CD1c-positive myeloid dendritic cell (primary cell): ENCODE data around the gene TPRX2.
"Not testable (repeated sequence)": the region's sequence is repeated elsewhere in the genome, so short reads cannot be mapped to it uniquely, and the experiment has no call there.

ENCODE experiments used
- DNase-seq: peaks from one replicate; pipeline ENCODE4 v3.0.0-alpha.2; 2016; ENCODE audit errors: extremely low spot score

TPRX2 gene

DNA sequence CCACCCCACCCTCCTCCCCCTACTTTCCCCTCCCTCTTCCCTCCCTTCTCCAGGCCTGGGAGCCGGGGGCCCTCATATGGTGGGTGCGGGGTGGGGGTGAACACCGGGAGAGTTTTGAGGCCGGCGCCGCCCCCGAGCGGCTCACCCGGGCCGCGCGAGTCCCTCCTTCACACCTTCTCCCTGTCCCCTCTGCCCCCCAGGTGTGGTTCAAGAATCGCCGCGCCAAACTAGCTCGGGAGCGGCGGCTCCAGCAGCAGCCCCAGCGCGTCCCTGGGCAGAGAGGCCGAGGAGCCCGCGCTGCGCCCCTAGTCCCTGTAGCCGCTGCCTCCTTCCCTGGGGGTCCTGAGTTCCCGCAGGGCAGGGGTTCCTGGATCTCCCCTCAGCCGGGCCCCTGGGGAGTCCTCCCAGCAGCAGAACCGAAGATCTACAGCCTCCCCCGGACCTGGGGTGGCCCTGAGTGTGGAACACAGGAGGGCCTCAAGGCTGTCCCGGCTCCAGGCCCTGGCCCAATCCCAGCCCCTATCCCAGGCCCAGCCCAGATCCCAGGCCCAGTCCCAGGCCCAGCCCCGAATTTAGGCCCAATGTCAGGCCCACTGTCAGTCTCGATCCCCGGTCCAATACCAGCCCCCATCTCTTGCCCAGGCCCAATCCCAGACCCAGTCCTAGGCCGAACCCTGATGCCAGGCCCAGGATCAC lies 1.7 kb downstream of the TPRX2 start:
- DNase-seq = no peak

DNA sequence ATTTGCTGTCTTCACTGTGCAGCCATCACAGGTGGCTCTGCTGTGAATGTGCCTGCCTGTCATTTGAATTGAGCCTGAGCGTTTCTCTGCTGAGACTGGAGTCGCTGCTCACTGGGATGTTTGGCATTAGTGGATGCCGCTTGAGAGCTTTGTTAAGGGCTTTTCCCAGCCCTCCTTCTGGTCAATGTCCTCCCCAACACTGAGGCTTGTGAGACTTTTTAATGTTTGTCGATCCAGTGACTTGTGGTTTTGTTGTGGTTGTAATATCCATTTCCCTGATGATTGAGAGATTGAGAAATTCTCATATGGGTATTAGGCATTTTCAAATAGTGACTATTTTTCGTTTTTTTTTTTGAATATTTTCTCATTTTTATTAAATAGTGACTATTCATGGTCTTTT lies 2.6 kb downstream of the TPRX2 start:
- DNase-seq = no peak

DNA sequence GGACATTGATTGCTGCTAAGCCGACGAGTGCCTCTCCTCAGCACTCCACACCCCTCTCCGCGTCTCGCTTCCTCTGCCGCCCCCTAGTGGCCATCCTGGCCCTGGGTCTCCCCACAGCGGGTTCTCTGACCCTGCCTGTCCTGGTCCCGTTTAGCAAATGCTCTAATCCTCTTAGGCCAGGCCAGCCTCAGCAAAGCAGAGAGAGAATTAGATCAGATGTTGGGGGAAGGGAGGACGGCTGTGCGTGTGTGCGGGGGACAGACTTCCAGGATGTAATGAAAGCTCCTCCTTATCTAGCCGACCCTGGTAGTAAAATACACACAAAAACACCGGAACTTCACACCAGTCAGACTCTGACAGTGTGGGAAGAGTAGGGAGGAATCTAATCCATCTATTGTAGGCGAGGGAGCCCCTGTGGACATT lies 4.5 kb downstream of the TPRX2 start:
- DNase-seq = peak; percentile 72

DNA sequence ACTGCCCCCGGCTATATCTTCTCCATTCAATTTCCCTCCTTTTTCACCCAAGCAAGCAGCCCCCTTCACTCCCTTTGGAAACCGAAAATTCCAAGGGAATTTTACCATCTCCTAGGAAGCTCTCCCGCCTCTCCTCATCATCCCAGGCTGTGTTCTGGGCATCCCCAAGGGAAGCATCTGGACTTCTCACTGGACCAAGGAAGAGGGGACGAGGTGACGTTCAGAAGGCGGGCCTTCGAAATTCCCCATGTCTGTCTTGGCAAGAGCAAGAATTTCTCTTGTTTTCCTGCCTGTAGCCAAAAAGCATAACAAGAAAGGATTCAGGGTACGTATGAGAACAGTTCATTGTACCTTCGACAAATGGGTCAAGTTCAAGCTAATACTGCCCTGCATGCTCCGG lies 6.1 kb downstream of the TPRX2 start:
- DNase-seq = no peak

DNA sequence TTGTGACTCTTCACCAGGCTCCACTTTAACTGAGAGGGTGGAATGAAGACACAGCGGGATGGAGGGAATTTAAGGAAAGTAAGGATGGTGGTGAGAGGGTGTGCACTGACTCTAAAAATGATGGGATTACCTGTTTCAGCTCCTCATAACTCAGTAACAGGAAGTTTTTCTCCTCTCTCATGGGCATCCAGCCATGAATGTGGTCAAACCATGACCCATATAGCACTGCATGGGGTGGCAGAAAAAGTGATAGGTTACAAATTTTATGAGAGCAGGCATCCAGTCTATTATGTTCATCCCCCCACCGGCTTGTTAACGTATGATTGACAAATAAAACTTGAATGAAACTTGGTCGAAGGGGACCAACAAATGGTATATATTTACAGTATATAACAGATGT lies 19.9 kb downstream of the TPRX2 start:
- no peak for DNase-seq

DNA sequence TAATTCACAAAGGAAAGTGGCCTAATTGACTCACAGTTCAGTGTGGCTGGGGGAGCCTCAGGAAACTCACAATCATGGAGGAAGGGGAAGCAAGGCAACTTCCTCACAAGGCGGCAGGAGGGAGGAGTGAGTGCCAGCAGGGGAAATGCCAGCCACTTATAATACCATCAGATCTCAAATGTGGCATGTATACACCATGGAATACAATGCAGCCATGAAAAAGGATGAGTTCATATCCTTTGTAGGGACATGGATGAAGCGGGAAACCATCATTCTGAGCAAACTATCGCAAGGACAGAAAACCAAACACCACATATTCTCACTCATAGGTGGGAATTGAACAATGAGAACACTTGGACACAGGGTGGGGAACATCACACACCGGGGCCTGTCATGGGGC lies 20.4 kb downstream of the TPRX2 start:
- not testable (repeated sequence) for DNase-seq

DNA sequence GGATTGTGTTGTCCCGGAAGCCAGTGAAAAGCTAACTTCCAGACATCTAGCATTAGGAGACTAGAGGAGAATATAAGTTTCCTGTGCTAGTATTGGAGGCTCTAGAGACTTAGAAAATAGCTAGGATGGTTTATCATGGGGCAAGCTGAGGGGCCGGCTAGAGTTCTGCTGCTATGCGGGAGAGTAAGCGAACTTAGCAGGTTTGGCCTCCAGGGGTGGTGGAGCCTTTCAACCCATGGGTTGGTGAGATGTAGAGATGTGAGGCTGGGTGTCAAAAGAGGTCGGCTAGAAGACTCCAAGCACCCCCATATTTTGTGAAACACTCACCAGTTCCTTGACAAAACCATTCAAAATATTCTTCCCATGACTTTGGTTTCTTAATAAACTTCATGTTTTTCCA lies 22.7 kb downstream of the TPRX2 start:
- DNase-seq = no peak

DNA sequence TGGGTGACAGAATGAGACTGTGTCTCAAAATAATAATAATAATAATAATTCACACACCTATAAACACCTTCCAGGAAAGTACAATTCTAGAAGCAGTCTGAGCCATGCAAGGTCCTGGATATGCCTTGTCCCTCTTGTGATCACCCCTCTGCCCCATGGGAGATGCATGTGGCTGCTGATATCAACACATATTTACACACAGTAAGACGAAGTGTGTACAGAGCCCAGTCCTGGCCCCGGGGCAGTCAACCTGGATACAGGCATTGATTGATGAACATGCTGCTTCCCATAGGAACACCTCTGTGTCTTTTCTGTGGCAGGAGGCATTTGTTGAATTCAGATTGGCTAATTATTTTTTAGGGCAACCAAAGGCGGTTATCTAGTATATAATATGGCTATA lies 23.9 kb downstream of the TPRX2 start:
- DNase-seq = no peak

DNA sequence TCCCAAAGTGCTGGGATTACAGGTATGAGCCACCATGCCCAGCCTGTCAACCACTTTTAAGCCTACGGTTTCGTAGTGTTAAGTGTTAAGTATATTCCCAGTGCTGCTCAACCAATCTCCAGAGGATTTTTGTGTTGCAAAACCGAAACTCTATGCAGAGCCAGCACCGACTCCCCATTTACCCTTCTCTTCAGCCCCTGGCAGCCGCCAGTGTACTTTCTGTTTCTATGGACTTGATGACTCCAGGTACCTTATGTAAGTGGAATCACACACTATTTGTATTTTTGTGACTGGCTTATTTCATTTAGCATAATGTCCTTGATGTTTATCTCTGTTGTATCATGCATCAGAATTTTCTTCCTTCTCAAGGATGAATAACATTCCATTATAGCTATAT lies 26.0 kb downstream of the TPRX2 start:
- no peak for DNase-seq

DNA sequence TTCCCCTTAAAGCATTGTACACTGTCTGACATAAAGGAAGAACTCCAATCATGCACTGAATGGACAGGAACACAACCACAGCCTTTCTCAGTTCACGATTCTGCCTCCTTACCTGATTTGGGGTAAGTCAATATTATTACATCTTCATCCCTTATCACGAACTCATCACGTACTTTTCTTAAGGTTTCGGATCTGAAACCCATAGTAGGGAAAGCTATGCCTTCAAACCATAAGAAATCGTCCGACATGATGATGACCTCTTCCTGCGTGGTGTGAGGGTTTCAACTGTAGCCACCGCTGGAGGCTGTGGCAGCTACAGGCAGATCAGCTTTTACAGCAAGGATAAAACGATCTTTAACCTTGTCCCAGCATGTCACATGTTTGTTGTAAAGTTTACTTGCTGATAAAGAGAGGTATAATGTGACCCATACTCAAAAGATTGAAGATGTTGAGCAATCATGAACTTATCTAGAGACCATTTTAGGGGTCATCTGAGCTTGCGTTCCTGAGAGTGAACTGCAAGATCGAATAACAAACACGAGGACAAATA lies 27.1 kb downstream of the TPRX2 start, which contains the start of gene SULT2A1:
Gene SULT2A1, minus strand, starts transcription at position 306 of the 550 bp plus-strand sequence. Its CDS starts 58 bp downstream, at position 248.
- DNase-seq = no peak

DNA sequence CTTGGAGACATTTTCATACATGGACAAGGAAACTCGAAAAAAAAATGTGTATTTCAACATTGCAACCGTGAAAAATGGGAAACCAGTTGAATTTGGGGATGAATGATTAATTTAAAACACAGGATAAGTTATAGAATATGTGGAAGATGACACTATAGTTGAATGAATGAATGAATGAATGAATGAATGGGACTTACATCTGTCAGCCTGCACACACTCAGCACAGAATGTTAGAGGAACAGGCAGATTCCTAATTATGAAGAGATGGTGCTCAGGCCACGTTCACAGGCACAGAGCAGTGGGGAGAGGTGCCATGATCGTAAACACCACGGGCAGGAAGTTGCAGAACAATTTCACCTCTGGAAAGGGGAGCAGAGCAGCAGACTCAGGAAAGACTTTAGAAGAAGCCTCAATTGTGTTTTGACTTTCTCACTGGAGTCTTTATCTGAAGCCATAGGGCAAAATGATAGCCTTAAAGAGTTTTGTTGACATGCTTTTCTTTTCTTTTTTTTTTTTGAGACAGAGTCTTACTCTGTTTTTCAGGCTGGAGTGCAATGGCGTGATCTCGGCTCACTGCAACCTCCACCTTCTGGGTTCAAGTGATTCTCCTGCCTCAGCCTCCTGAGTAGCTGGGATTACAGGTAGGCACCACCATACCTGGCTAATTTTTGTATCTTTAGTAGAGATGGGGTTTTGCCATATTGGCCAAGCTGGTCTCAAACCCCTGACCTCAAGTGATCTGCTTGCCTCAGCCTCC lies 32.0 kb downstream of the TPRX2 start:
- no peak for DNase-seq

DNA sequence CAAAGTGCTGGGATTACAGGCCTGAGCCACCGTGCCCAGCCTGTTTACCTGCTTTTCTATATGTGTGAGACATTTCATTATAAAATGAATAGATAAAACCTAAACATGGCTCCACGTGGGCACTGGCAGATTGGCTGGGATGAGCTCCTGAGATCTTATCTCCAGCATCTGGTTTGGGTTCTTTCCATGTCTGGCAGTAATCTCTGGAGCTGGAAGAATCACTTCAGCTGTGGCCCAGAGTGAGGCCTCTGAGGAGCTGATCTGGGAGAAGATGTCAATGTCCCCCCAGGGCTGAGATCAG lies 32.5 kb downstream of the TPRX2 start:
- no peak for DNase-seq

DNA sequence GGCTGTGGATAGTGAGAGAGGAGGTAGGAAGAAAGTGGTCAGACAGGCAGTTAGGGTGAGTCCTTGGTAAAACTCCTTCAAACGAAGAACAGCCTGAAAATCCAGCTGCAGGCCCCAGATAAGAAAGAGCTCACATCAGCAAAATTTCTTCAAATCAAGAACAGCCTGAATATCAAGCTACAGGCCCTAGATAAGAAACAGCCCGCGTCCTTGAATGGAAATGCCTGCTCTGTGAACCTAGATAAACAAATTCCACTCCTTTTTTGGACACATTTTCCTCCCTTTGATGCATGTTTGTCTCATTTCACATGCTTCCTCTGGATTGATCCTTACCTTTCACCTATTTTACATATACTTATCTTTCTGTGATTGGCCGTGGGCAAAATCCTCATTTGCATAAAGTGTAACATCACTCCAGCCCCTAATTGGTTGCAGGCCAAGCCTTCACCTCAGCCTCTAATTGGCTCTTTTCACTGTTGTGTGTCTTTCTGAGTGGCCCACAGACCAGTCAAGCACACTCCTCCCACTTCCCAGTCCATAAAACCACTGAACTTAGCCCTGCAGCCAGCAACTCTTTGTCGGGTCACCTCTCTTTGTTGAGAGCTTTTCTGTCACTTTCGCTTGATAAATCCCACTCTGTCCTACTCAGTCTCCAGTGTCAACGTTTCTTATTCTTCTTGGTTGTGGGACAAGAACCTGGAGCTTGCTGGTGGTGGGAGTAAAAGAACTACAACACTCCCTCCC lies 33.1 kb downstream of the TPRX2 start:
- no peak for DNase-seq

DNA sequence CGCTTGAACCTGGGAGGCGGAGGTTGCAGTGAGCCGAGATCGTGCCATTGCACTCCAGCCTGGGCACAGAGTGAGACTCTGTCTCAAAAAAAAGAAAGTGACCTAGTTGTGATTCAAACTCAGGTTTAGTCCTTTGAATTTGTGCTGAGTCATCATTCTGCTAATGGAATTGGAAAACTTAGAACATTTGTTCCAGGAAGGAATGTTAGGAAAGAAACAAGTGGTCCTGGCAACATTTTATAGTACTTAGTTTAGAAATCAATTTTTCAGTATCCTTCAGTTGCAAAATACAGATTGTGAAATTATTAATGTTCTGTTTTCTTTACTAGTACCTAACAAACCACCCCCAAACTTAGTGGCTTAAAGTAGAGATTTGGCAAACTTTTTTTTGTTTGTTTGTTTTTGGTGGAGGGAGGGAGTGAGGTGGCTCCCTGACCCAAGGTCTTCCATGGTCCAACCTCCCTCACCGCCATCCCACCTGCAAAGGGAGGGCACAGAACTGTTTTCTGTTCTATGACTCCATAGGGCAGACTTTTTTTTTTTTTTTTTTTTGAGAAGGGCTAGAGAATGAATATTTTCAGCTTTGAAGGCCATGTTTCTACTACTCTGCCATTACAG lies 36.2 kb downstream of the TPRX2 start:
- DNase-seq = no peak

DNA sequence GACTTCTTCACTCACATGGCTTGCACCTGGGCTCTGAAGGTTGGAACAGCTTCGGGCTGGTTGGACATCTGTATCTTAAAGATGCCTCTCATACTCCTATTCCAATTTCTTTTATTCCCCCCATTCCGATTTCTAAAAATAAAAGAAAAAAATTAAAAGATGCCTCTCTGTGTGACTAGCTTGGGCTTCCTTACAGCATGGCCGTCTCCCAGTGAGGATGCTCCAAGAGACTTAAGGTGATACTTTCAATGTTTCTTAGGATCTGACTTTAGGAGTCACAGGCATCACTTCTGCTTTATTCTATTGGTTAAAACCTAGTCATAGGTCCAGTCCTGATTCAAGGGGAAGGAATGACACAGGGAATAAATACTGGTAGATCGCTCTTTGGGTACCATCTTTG lies 37.0 kb downstream of the TPRX2 start:
- no peak for DNase-seq

DNA sequence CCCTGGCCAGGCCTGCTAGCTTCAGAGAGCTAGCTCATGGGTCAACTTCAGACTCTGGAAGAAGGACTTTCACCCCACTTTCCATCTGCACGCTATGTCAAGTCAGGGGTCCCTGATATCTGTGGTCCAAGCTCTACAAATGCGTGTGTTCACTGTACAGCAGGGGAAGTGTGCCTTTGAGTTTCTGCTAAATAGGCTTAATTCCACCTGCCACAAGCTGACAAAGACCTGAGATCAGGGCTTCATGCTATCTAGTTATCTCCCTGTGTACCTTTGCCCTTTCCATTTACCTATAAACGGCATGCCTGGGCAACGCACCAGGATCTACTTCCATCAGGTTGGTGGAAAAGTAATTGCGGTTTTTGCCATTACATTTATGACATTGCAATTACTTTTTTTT lies 37.7 kb downstream of the TPRX2 start:
- no peak for DNase-seq

DNA sequence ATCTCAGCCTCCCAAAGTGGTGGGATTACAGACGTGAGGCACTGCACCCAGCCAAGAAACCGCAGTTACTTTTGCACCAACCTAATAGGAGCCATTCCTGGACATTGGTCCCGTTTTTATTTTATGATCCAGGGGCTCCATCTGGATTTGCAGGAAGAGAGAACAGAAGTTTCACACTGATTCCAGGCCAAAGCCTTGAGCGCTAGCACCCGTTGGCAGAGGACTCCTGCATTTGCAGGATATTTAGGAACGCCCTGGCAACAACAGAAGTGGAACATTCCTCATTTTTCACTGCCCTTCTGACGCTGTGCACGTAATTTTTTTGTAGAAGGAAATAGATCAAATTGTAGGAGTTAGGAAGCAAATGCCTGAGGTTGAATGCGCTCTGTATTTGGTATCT lies 38.8 kb downstream of the TPRX2 start:
- no peak for DNase-seq

DNA sequence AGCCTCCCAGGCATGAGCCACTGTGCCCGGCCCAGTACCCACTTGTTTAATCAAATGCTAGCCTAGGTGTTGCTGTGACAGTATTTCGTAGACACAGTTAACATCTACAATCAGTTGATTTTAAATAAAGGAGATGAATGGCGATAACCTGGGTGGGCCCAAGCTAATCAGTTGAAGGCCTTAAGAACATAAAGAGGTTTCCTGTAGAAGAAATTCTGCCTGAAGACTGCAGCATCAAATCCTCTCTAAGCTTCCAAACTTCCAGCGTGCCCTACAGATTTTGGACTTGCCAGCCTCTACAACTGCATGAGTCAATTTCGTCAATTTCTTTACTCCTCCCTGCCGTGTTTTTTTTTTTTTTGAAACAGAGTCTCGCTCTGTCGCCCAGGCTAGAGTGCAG lies 40.3 kb downstream of the TPRX2 start:
- DNase-seq = no peak

DNA sequence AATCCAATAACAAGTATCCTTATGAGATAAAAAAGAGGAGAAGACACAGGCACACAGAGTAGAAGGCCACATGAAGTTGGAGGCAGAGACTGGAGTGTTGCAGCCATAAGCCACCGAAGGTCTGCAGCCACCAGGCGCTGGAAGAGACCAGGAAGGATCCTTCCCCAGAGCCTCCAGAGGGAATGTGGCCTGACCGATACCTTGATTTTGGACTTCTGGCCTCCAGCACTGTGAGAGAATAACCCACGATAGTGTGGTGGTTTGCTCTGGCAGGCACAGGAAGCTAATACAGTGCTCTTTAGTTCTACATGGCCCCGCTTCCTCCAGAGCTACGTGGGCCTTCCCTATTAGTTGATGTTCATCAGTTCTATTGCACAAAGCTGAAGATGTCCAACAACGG lies 42.3 kb downstream of the TPRX2 start:
- DNase-seq = no peak

DNA sequence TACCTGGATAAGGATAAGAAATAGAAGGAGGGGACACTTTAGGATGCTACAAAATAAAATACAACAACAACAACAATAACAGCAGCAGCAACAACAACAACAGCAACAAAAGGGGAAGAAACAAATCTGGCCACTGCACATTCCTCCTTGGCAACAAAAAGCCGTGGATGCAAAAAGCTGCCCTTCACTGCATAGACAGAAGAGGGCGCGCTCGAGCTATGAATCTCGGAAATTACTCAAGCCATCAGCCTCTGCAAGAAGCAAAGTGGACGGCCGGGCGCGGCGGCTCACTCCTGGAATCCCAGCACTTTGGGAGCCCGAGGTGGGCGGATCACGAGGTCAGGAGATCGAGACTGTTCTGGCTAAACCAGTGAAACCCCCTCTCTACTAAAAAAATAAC lies 50.3 kb downstream of the TPRX2 start:
- not testable (repeated sequence) for DNase-seq

DNA sequence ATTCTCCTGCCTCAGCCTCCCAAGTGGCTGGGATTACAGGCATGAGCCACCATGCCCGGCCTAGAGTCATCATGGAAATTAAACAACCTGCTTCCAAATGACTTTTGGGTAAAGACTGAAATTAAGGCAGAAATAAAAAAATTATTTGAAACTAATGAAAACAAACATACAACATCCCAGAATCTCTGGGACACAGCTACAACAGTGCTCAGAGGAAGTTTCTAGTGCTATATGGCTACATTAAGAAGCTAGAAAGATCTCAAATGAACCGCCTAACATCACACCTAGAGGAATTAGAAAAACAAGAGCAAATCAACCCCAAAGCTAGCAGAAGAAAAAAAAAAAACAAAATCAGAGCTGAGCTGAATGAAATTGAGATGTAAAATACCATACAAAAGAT lies 51.2 kb downstream of the TPRX2 start:
- not testable (repeated sequence) for DNase-seq
